GM18508 (cell line): Measurements from ENCODE around the gene CFL2.
"Not testable (repeated sequence)": the region's sequence is repeated elsewhere in the genome, so short reads cannot be mapped to it uniquely, and the experiment has no call there.

Source experiments
- ATAC-seq: cut with Tn5 transposase; IDR thresholded peaks from one replicate; pipeline ENCODE4 v1.9.1; 2021; ENCODE audit warnings: moderate number of reproducible peaks; ENCODE audit not compliant: insufficient read depth, unreplicated experiment

CFL2 gene

GRCh38 chr14:34714320-34715126 is at the start of gene CFL2:
CFL2 (minus strand) TSS chr14:34714593; CDS start chr14:34714540, 53 bp downstream.
- ATAC-seq: no peak

GRCh38 chr14:34755215-34755614 is 40.8 kb upstream of the CFL2 start:
- no peak for ATAC-seq

GRCh38 chr14:34754687-34755086 is 40.3 kb upstream of the CFL2 start:
- ATAC-seq: no peak

GRCh38 chr14:34750670-34751069 is 36.3 kb upstream of the CFL2 start:
- ATAC-seq: no peak

- ATAC-seq: no peak
Observed at GRCh38 chr14:34750233-34750632, 35.8 kb upstream of the CFL2 start.

GRCh38 chr14:34749408-34749807 is 35.0 kb upstream of the CFL2 start:
- ATAC-seq: no peak

- no peak for ATAC-seq
Observed at GRCh38 chr14:34742270-34743115, 28.1 kb upstream of the CFL2 start.

GRCh38 chr14:34741840-34742239 is 27.4 kb upstream of the CFL2 start:
- no peak for ATAC-seq

- ATAC-seq: not testable (repeated sequence)
Observed at GRCh38 chr14:34740139-34740538, 25.7 kb upstream of the CFL2 start.

GRCh38 chr14:34737079-34737478 is 22.7 kb upstream of the CFL2 start:
- ATAC-seq: not testable (repeated sequence)

- no peak for ATAC-seq
Observed at GRCh38 chr14:34733245-34733644, 18.9 kb upstream of the CFL2 start.

GRCh38 chr14:34732802-34733201 is 18.4 kb upstream of the CFL2 start:
- no peak for ATAC-seq

GRCh38 chr14:34723867-34724266 is 9.5 kb upstream of the CFL2 start:
- ATAC-seq: no peak

GRCh38 chr14:34722723-34723545 is 8.5 kb upstream of the CFL2 start:
- no peak for ATAC-seq

GRCh38 chr14:34721129-34721528 is 6.7 kb upstream of the CFL2 start:
- ATAC-seq: no peak

- ATAC-seq: no peak
Observed at GRCh38 chr14:34718750-34719304, 4.4 kb upstream of the CFL2 start.

- no peak for ATAC-seq
Observed at GRCh38 chr14:34715127-34715863, 902 bp upstream of the CFL2 start.

- no peak for ATAC-seq
Observed at GRCh38 chr14:34713681-34714319, 593 bp downstream of the CFL2 start.

- no peak for ATAC-seq
Observed at GRCh38 chr14:34713122-34713680, 1.2 kb downstream of the CFL2 start.
